DOHH2 (cell line): ENCODE data around the gene NHLH1.

Experiments used
- H3F3A ChIP-seq: fragments of 200-600 bp; sonication (generic), shearing (Covaris generic); 2 replicates; pipeline ENCODE4 v1.6.0; 2016; ENCODE audit warnings: antibody characterized with exemption, mild to moderate bottlenecking; ENCODE audit not compliant: control insufficient read depth, insufficient read depth
- H3K27ac ChIP-seq: fragments of 200-600 bp; sonication (generic); 2 replicates; pipeline ENCODE4 v1.5.1; 2014; ENCODE audit warnings: low read depth, mild to moderate bottlenecking, low read length, moderate library complexity
- H3K27me3 ChIP-seq: fragments of 200-600 bp; sonication (generic); 2 replicates; pipeline ENCODE4 v1.6.1; 2014; ENCODE audit warnings: mild to moderate bottlenecking, low read length, mixed read lengths; ENCODE audit not compliant: control insufficient read depth
- H3K36me3 ChIP-seq: fragments of 200-600 bp; sonication (generic); 2 replicates; pipeline ENCODE4 v1.6.1; 2014; ENCODE audit warnings: mild to moderate bottlenecking, low read length, moderate library complexity, mixed read lengths; ENCODE audit not compliant: control insufficient read depth
- H3K4me1 ChIP-seq: fragments of 200-600 bp; sonication (generic); 2 replicates; pipeline ENCODE4 v1.6.1; 2014; ENCODE audit warnings: mild to moderate bottlenecking, low read length, mixed read lengths; ENCODE audit not compliant: control insufficient read depth
- H3K4me2 ChIP-seq: fragments of 200-600 bp; sonication (generic); 2 replicates; pipeline ENCODE4 v1.6.0; 2014; ENCODE audit warnings: mild to moderate bottlenecking, low read length, moderate library complexity
- H3K4me3 ChIP-seq: fragments of 200-600 bp; sonication (generic); 2 replicates; pipeline ENCODE4 v1.5.1; 2014; ENCODE audit warnings: mild to moderate bottlenecking, low read length, mixed read lengths
- H3K79me2 ChIP-seq: fragments of 200-600 bp; sonication (generic); 2 replicates; pipeline ENCODE4 v1.6.1; 2014; ENCODE audit warnings: mild to moderate bottlenecking, low read length, mixed read lengths; ENCODE audit not compliant: control insufficient read depth
- H3K9me2 ChIP-seq: fragments of 200-600 bp; sonication (generic); replicated peaks from 2 replicates; pipeline ENCODE4 v1.6.1; 2014; ENCODE audit warnings: mild to moderate bottlenecking, low read length, mixed read lengths; ENCODE audit not compliant: control insufficient read depth
- H3K9me3 ChIP-seq: fragments of 200-600 bp; sonication (generic); 2 replicates; pipeline ENCODE4 v1.6.1; 2014; ENCODE audit warnings: antibody characterized with exemption, low read length, mixed read lengths; ENCODE audit not compliant: control insufficient read depth, insufficient read depth
- H4K20me1 ChIP-seq: fragments of 200-600 bp; sonication (generic); 2 replicates; pipeline ENCODE4 v1.6.0; 2014; ENCODE audit warnings: low read depth, mild to moderate bottlenecking, antibody characterized with exemption, low read length, moderate library complexity; ENCODE audit not compliant: control insufficient read depth, insufficient read depth
- EZH2phosphoT487 ChIP-seq: fragments of 200-600 bp; sonication (generic); IDR thresholded peaks from 2 replicates; pipeline ENCODE4 v1.6.1; 2017; ENCODE audit warnings: borderline replicate concordance, mild to moderate bottlenecking, antibody characterized with exemption, low read length, moderate library complexity, mixed read lengths
- TF ChIP-seq, protein P1 (sequence below): fragments of 200-600 bp; sonication (generic); IDR thresholded peaks from one replicate; pipeline ENCODE4 v1.5.1; 2014; ENCODE audit warnings: antibody characterized with exemption, mild to moderate bottlenecking, low read depth, low read length; ENCODE audit not compliant: poor library complexity, severe bottlenecking

NHLH1 gene

DNA sequence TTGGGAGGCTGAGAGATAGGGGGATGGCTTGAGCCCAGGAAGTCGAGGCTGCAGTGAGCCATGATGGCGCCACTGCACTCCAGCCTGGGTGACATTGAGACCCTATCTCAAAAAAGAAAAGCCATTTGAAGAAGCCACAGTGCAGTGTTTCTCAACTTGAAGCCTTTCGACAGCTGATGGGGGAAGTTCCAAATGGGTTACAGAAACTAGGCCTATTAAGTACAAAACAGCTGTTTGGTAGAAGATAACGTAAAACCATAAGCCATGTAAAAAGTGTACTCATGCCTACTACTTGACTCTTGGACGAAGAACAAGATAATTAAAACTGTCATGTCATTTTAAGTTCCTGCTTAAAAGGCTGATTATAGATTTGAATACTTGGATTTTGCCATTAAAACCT lies 40.5 kb upstream of the NHLH1 start:
- H3K27me3 ChIP-seq, result no peaks in the 10 kb centered on the region
- no peaks in the 10 kb centered on the region for H3K9me3 ChIP-seq
- no peak overlapping the region for H3K27ac ChIP-seq
- no peaks in the 10 kb centered on the region for H3K9me2 ChIP-seq
- no peak for TF ChIP-seq EZH2phosphoT487
- TF ChIP-seq, protein P1, sequence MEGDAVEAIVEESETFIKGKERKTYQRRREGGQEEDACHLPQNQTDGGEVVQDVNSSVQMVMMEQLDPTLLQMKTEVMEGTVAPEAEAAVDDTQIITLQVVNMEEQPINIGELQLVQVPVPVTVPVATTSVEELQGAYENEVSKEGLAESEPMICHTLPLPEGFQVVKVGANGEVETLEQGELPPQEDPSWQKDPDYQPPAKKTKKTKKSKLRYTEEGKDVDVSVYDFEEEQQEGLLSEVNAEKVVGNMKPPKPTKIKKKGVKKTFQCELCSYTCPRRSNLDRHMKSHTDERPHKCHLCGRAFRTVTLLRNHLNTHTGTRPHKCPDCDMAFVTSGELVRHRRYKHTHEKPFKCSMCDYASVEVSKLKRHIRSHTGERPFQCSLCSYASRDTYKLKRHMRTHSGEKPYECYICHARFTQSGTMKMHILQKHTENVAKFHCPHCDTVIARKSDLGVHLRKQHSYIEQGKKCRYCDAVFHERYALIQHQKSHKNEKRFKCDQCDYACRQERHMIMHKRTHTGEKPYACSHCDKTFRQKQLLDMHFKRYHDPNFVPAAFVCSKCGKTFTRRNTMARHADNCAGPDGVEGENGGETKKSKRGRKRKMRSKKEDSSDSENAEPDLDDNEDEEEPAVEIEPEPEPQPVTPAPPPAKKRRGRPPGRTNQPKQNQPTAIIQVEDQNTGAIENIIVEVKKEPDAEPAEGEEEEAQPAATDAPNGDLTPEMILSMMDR, result no peak
- H3K36me3 ChIP-seq, result peaks cover 88% of the 10 kb centered on the region
- H3K79me2 ChIP-seq, result peaks cover under 1% of the 10 kb centered on the region
- H3K4me1 ChIP-seq, result no peaks in the 10 kb centered on the region
- H3K4me2 ChIP-seq, result no peak overlapping the region
- peaks cover 2% of the 10 kb centered on the region; the same call in 1 of the 2 replicates for H3F3A ChIP-seq
- H4K20me1 ChIP-seq, result no peaks in the 10 kb centered on the region
- no peak overlapping the region for H3K4me3 ChIP-seq

DNA sequence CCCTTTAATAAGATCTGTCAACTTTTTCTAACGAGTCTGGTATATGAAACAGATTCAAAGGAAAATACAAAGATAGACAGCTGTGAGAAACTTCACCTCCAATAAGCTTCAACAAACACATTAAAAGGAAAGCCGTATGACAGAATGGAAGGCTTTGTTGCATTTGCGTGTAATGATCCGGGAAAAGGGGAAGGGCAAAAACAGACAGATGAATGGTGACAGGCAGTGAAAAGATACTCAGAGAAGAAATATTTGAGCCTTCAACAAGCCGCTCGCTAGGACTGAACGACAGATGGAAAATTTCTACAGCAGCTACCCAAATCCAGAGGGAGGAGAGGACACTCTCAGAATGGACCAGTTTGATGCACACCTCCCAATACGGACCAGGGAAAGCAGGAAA lies 38.7 kb upstream of the NHLH1 start:
- H3K9me2 ChIP-seq, result no peaks in the 10 kb centered on the region
- H3K9me3 ChIP-seq, result no peaks in the 10 kb centered on the region
- H3K4me2 ChIP-seq, result no peak overlapping the region
- no peak overlapping the region for H3K4me3 ChIP-seq
- peaks cover 89% of the 10 kb centered on the region for H3K36me3 ChIP-seq
- no peaks in the 10 kb centered on the region for H3K27me3 ChIP-seq
- peaks cover 6% of the 10 kb centered on the region; the same call in 1 of the 2 replicates for H3F3A ChIP-seq
- no peak overlapping the region for H3K27ac ChIP-seq
- no peaks in the 10 kb centered on the region for H3K79me2 ChIP-seq
- no peaks in the 10 kb centered on the region for H3K4me1 ChIP-seq
- H4K20me1 ChIP-seq, result no peaks in the 10 kb centered on the region
- no peak for TF ChIP-seq EZH2phosphoT487
- TF ChIP-seq, protein P1, result no peak

DNA sequence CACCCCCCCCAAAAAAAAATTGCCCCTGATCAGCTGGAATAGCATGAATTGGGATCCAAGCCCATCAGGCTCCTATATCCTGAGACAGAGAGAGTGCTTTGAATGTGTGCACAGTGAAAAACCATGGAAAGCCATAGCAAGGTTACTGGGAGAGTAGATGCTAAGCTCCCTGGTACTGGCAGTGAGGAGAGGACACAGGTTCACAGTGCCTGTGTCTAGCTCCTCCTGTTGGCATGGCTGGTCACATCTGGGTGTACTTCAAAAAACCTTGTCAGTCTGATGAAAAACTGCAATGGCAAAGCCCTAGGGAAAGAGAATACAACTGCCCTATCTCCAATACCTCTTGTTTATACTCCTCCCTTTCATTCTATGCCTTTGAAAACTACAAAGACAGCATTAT lies 36.8 kb upstream of the NHLH1 start:
- H3K79me2 ChIP-seq, result no peaks in the 10 kb centered on the region
- H3F3A ChIP-seq, result peaks cover 6% of the 10 kb centered on the region; the same call in 1 of the 2 replicates
- TF ChIP-seq EZH2phosphoT487, result no peak
- TF ChIP-seq, protein P1, result no peak
- no peak overlapping the region for H3K4me2 ChIP-seq
- H3K27me3 ChIP-seq, result no peaks in the 10 kb centered on the region
- no peaks in the 10 kb centered on the region for H3K4me1 ChIP-seq
- H3K4me3 ChIP-seq, result no peak overlapping the region
- H4K20me1 ChIP-seq, result no peaks in the 10 kb centered on the region
- no peaks in the 10 kb centered on the region for H3K9me3 ChIP-seq
- H3K27ac ChIP-seq, result no peak overlapping the region
- no peaks in the 10 kb centered on the region for H3K9me2 ChIP-seq
- H3K36me3 ChIP-seq, result peaks cover 95% of the 10 kb centered on the region
